GM23338 (cell line): ENCODE measurements around the gene S100A13.

Source experiments
- CREB1 ChIP-seq: fragments of 250-450 bp; sonication (Bioruptor Pico); IDR thresholded peaks from 2 replicates; pipeline ENCODE4 v1.5.0; 2020; ENCODE audit warnings: low read depth, mild to moderate bottlenecking, moderate library complexity
- CTCF ChIP-seq, 2 experiments: fragments of 200-600 bp in 1 of 2; sonication (generic) in 1 of 2; conservative IDR thresholded peaks; 2 replicates each; pipeline versions ENCODE4 v1.5.1 to v1.6.1; 2016 to 2017; ENCODE audit warnings: antibody characterized with exemption in 2 of 2, low read depth in 2 of 2, mild to moderate bottlenecking in 2 of 2, moderate library complexity in 1 of 2
- EZH2 ChIP-seq: fragments of 200-600 bp; sonication (generic); IDR thresholded peaks from one replicate; pipeline ENCODE4 v1.8.0; 2017; ENCODE audit warnings: antibody characterized with exemption, mild to moderate bottlenecking, low read depth; ENCODE audit not compliant: unreplicated experiment

DNA sequence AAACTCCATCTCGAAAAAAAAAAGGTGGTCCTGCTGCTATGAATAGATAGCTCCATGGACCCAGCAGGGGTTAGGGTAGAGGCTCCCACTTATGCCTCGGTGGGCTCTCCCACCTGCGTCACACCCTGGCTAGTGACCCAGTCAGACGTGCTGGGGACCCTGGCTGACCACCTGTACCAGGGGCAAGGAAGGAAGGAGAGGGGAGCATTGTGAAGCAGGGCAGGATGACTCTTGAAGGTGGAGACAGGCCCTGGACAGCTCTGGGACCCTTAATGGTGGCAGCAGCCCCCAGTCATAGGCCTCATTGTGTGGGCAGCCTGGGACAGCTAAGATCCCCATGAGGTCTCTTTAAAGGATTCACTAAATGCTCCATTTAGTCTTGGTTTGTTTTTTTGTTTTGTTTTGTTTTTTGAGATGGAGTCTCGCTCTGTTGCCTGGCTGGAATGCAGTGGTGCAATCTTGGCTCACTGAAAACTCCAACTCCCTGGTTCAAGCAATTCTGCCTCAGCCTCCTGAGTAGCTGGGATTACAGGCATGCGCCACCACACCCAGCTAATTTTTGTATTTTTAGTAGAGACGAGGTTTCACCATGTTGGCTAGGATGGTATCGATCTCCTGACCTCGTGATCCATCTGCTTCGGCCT, 20.8 kb upstream of the S100A13 start:
- no peak for TF ChIP-seq EZH2
- no peak for TF ChIP-seq CREB1
- no peak for TF ChIP-seq CTCF (conservative IDR thresholded peaks at IDR 0.05; ENCODE audit: low read depth in 2 of 2)
